K562 (cell line): Measurements from ENCODE around the gene IFNA6.

Source experiments
- CTCF ChIP-seq, 3 experiments: IDR thresholded peaks in 2 of 3; conservative IDR thresholded peaks in 1 of 3; 2 replicates each; pipeline ENCODE4 v1.5.1; 2011 to 2012; ENCODE audit warnings: low read length in 3 of 3, mild to moderate bottlenecking in 3 of 3, control low read depth in 2 of 3, improper control_type of control experiment in 1 of 3, inconsistent platforms in 1 of 3, low read depth in 1 of 3, mixed read lengths in 1 of 3, moderate library complexity in 1 of 3; ENCODE audit not compliant: insufficient read depth in 2 of 3
- EP300 ChIP-seq: IDR thresholded peaks from 2 replicates; pipeline ENCODE4 v1.6.1; 2012; ENCODE audit warnings: low read length, improper control_type of control experiment
- FOXA3 ChIP-seq, 2 experiments: fragments of 450-650 bp in 1 of 2; sonication (generic) in 1 of 2; formaldehyde crosslinking; IDR thresholded peaks in 1 of 2; conservative IDR thresholded peaks in 1 of 2; 2 replicates each; pipeline versions ENCODE4 v1.4.0 to v1.8.0; 2020 to 2022; ENCODE audit warnings: mild to moderate bottlenecking in 2 of 2, missing genetic modification reagents in 1 of 2
- HCFC1 ChIP-seq: IDR thresholded peaks from 2 replicates; pipeline ENCODE4 v1.6.1; 2012; ENCODE audit warnings: low read depth, low read length, improper control_type of control experiment
- MAZ ChIP-seq, 2 experiments: fragments of 450-650 bp in 1 of 2; sonication (generic) in 1 of 2; formaldehyde crosslinking; IDR thresholded peaks in 1 of 2; conservative IDR thresholded peaks in 1 of 2; 2 replicates each; pipeline versions ENCODE4 v1.4.0 to v1.5.0; 2020; ENCODE audit warnings: mild to moderate bottlenecking in 1 of 2, missing genetic modification reagents in 1 of 2
- PHF8 ChIP-seq: fragments of 200-600 bp; sonication (generic); IDR thresholded peaks from 2 replicates; pipeline ENCODE4 v1.6.1; 2012; ENCODE audit warnings: mixed run types, mild to moderate bottlenecking, inconsistent platforms, low read length, moderate library complexity, borderline replicate concordance

GRCh38 chr9:21334701-21335632 lies 15.7 kb downstream of the IFNA6 start, which contains the start of gene KLHL9:
- no peak for TF ChIP-seq PHF8
- no peak for TF ChIP-seq FOXA3 (CRISPR knock-in tag; conservative IDR thresholded peaks at IDR 0.05 in 1 of 2, IDR thresholded peaks at IDR 0.05 in 1 of 2)
- no peak for TF ChIP-seq EP300
- no peak for TF ChIP-seq CTCF (IDR thresholded peaks at IDR 0.05 in 2 of 3, conservative IDR thresholded peaks at IDR 0.05 in 1 of 3; ENCODE audit: insufficient read depth in 2 of 3, low read depth in 1 of 3, low read length in 3 of 3)
- TF ChIP-seq MAZ (CRISPR knock-in tag; conservative IDR thresholded peaks at IDR 0.05 in 1 of 2, IDR thresholded peaks at IDR 0.05 in 1 of 2): no peak
- no peak for TF ChIP-seq HCFC1
